IPS DF 4.7 (cell line): ENCODE results near the gene ST3GAL3.

ENCODE experiments used
- DNase-seq: peaks from one replicate; pipeline ENCODE4 v3.0.0-alpha.2; 2013; ENCODE audit warnings: low spot score; ENCODE audit errors: extremely low read depth

ST3GAL3 gene

DNA sequence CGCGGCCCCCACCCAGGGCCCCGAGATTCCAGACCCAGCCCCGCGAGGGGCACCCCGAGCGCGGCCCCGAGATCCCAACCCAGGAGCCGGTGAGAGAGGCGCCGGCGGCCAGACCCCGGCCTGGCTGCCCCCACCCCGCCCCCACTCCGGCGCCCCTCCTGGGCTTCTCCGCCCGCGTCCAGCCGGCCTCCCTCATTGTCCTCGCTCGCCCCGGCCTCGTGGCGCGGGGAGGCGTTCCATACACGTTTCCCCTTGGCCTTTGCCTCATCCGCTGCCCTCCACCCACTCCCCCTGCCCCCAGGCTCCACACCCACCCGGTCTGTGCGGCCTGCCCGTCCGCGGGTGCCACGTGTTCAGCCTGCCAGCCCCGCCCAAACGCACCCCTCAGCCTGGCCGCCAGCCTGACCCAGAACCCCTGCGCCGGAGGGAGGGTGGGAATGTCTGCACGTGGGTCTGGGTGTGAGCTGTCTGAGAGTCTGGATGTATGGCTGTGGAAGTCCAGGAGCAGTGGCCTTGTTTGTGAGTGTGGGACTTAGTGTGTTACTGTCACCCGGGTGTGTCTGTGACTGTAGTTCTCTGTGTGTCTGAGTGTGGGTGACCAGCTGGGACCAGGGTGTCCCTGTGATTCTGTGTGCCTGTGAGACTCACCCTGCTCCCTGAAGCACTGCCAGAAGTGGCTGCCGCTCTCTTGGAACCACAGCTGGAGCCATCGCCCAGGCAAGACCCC, 272.4 kb downstream of the ST3GAL3 start:
- no peak for DNase-seq

- no peak for DNase-seq
Observed at GRCh38 chr1:43980255-43981134, 273.2 kb downstream of the ST3GAL3 start.
